ENCODE measurements around the gene ERBB4. TPM values are rescaled to one million over a fixed set of nuclear protein-coding genes. Genes with fewer than 3 reads are reported as not detected.

Gene ERBB4
- total RNA-seq, 6 donors from 2014 or later: 3.3 to 24.2 (median 11.7) TPM

GRCh38 chr2:211435331-211435730, 1103.3 kb downstream of the ERBB4 start:
- Histone ChIP-seq H3K4me1 (no peaks in the 10 kb centered on the region), H3K4me3 (no peak overlapping the region), H3K36me3 (no peaks in the 10 kb centered on the region), H3K27ac (no peak overlapping the region), H3K27me3 (no peaks in the 10 kb centered on the region), H3K9me3 (no peaks in the 10 kb centered on the region)
- ATAC-seq (ENCODE audit: low FRiP score in 2 of 2) (no peak), DNase-seq (no peak)
- 90 to 92% methylated on average over 9 of the region's 9 CpGs for WGBS, 2 donors
- TF ChIP-seq POLR2A (IDR thresholded peaks at IDR 0.05): no peak
- no peak for TF ChIP-seq EP300 (IDR thresholded peaks at IDR 0.05)

GRCh38 chr2:211434773-211435172, 1103.8 kb downstream of the ERBB4 start:
- H3K4me1 ChIP-seq: no peaks in the 10 kb centered on the region
- H3K27me3 ChIP-seq: no peaks in the 10 kb centered on the region
- 80 to 87% methylated on average over 3 of the region's 3 CpGs for WGBS, 2 donors
- H3K27ac ChIP-seq: no peak overlapping the region
- DNase-seq: no peak
- no peaks in the 10 kb centered on the region for H3K9me3 ChIP-seq
- ATAC-seq (ENCODE audit: low FRiP score in 2 of 2): no peak
- TF ChIP-seq POLR2A (IDR thresholded peaks at IDR 0.05) (no peak), POLR2AphosphoS5 (IDR thresholded peaks at IDR 0.05) (no peak), CTCF (IDR thresholded peaks at IDR 0.05) (no peak), EP300 (IDR thresholded peaks at IDR 0.05) (no peak)
- H3K4me3 ChIP-seq: no peak overlapping the region
- H3K36me3 ChIP-seq: no peaks in the 10 kb centered on the region

GRCh38 chr2:211429256-211429920, 1109.2 kb downstream of the ERBB4 start:
- DNase-seq: no peak
- Histone ChIP-seq H3K4me1 (no peaks in the 10 kb centered on the region), H3K9me3 (no peaks in the 10 kb centered on the region), H3K4me3 (no peak overlapping the region), H3K27me3 (no peaks in the 10 kb centered on the region), H3K27ac (no peak overlapping the region), H3K36me3 (no peaks in the 10 kb centered on the region)
- no peak for ATAC-seq (ENCODE audit: low FRiP score in 2 of 2)
- WGBS, 2 donors: 79 to 81% methylated on average over 3 of the region's 3 CpGs
- TF ChIP-seq POLR2A (IDR thresholded peaks at IDR 0.05) (no peak), POLR2AphosphoS5 (IDR thresholded peaks at IDR 0.05) (no peak), CTCF (IDR thresholded peaks at IDR 0.05) (no peak), EP300 (IDR thresholded peaks at IDR 0.05) (no peak)

GRCh38 chr2:211426240-211426639, 1112.4 kb downstream of the ERBB4 start:
- no peak for TF ChIP-seq EP300 (IDR thresholded peaks at IDR 0.05)
- no peak for TF ChIP-seq CTCF (IDR thresholded peaks at IDR 0.05)
- TF ChIP-seq POLR2A (IDR thresholded peaks at IDR 0.05): no peak
- no peak for TF ChIP-seq POLR2AphosphoS5 (IDR thresholded peaks at IDR 0.05)
- DNase-seq (no peak), ATAC-seq (ENCODE audit: low FRiP score in 2 of 2) (no peak)
- H3K4me1 ChIP-seq: no peaks in the 10 kb centered on the region
- no peak overlapping the region for H3K4me3 ChIP-seq
- no peak overlapping the region for H3K27ac ChIP-seq
- no peaks in the 10 kb centered on the region for H3K9me3 ChIP-seq
- no peaks in the 10 kb centered on the region for H3K27me3 ChIP-seq
- no peaks in the 10 kb centered on the region for H3K36me3 ChIP-seq
- WGBS, 2 donors: 55 to 60% methylated on average over 2 of the region's 2 CpGs

- ATAC-seq (ENCODE audit: low FRiP score in 2 of 2) (no peak), DNase-seq (no peak)
- no peak overlapping the region for H3K27ac ChIP-seq
- H3K9me3 ChIP-seq: no peaks in the 10 kb centered on the region
- H3K4me3 ChIP-seq: no peak overlapping the region
- 59 to 64% methylated on average over 2 of the region's 2 CpGs for WGBS, 2 donors
- no peaks in the 10 kb centered on the region for H3K4me1 ChIP-seq
- H3K36me3 ChIP-seq: no peaks in the 10 kb centered on the region
- TF ChIP-seq CTCF (IDR thresholded peaks at IDR 0.05) (no peak), EP300 (IDR thresholded peaks at IDR 0.05) (no peak), POLR2A (IDR thresholded peaks at IDR 0.05) (no peak), POLR2AphosphoS5 (IDR thresholded peaks at IDR 0.05) (no peak)
- H3K27me3 ChIP-seq: no peaks in the 10 kb centered on the region
Observed at GRCh38 chr2:211423018-211423417, 1115.6 kb downstream of the ERBB4 start.
